ENCODE results near the gene FIBP.

FIBP gene

GRCh38 chr11:65869643-65870306, 18.5 kb downstream of the FIBP start:
- DNase-seq, result no peak

- no peak for DNase-seq
These were observed 19.4 kb downstream of the FIBP start for GRCh38 chr11:65868907-65869306.

- DNase-seq, result no peak
These were observed 20.1 kb downstream of the FIBP start for GRCh38 chr11:65868076-65868667.

- no peak for DNase-seq
These were observed 20.8 kb downstream of the FIBP start for GRCh38 chr11:65867284-65868071.

GRCh38 chr11:65866509-65867283, 21.6 kb downstream of the FIBP start:
- DNase-seq, result no peak

GRCh38 chr11:65865550-65866172, 22.6 kb downstream of the FIBP start:
- no peak for DNase-seq

- no peak for DNase-seq
These were observed 23.4 kb downstream of the FIBP start for GRCh38 chr11:65864706-65865471.

GRCh38 chr11:65863889-65864705, 24.2 kb downstream of the FIBP start:
- DNase-seq, result no peak

GRCh38 chr11:65862941-65863888, 25.1 kb downstream of the FIBP start:
- DNase-seq, result no peak

- no peak for DNase-seq
These were observed 26.0 kb downstream of the FIBP start for GRCh38 chr11:65862191-65862735.

- DNase-seq, result no peak
These were observed 26.6 kb downstream of the FIBP start for GRCh38 chr11:65861533-65862183.

- no peak for DNase-seq
These were observed 27.1 kb downstream of the FIBP start for GRCh38 chr11:65861165-65861505.

- DNase-seq, result peak; percentile 99
These were observed 27.8 kb downstream of the FIBP start, which contains the start of gene MUS81 for GRCh38 chr11:65860278-65861164. TSS of gene MUS81 (plus strand) at chr11:65860433. CDS start at chr11:65860754, 321 bp downstream.

- DNase-seq, result no peak
These were observed 28.4 kb downstream of the FIBP start for GRCh38 chr11:65859812-65860277.

- DNase-seq, result peak; percentile 100
These were observed 29.0 kb downstream of the FIBP start for GRCh38 chr11:65859095-65859811.

GRCh38 chr11:65858681-65859087, 29.6 kb downstream of the FIBP start:
- no peak for DNase-seq

Measured in fibroblast of skin of right quadriceps (primary cell).